MM.1S (cell line): ENCODE results near the gene BIRC3.

Source experiments
- DNase-seq: peaks from one replicate; pipeline ENCODE4 v3.0.0-alpha.2; 2015
- H2AFZ ChIP-seq: fragments of 300-600 bp; sonication (generic); 2 replicates; pipeline ENCODE4 v1.6.0; 2016; ENCODE audit warnings: antibody characterized with exemption, low read length
- H3F3A ChIP-seq: fragments of 300-600 bp; sonication (generic); 2 replicates; pipeline ENCODE4 v1.6.1; 2016; ENCODE audit warnings: mild to moderate bottlenecking, antibody characterized with exemption, low read length, moderate library complexity, mixed read lengths; ENCODE audit not compliant: insufficient read depth
- H3K27ac ChIP-seq: fragments of 300-600 bp; sonication (generic); 2 replicates; pipeline ENCODE4 v1.5.1; 2016; ENCODE audit warnings: mild to moderate bottlenecking, low read length
- H3K27me3 ChIP-seq: fragments of 300-600 bp; sonication (generic); replicated peaks from 2 replicates; pipeline ENCODE4 v1.6.0; 2016; ENCODE audit warnings: low read length; ENCODE audit not compliant: insufficient read depth
- H3K36me3 ChIP-seq: fragments of 300-600 bp; sonication (generic); replicated peaks from 2 replicates; pipeline ENCODE4 v1.6.1; 2016; ENCODE audit warnings: mild to moderate bottlenecking, low read length, mixed read lengths; ENCODE audit not compliant: insufficient read depth
- H3K4me1 ChIP-seq: fragments of 300-600 bp; sonication (generic); 2 replicates; pipeline ENCODE4 v1.6.1; 2016; ENCODE audit warnings: low read length, mixed read lengths
- H3K4me2 ChIP-seq: fragments of 300-600 bp; sonication (generic); 2 replicates; pipeline ENCODE4 v1.6.0; 2016; ENCODE audit warnings: low read depth, low read length
- H3K4me3 ChIP-seq: fragments of 300-600 bp; sonication (generic); 2 replicates; pipeline ENCODE4 v1.5.1; 2016; ENCODE audit warnings: low read length, mixed read lengths
- H3K79me2 ChIP-seq: fragments of 300-600 bp; sonication (generic); 2 replicates; pipeline ENCODE4 v1.6.1; 2016; ENCODE audit warnings: mixed run types, low read length, mixed read lengths
- H3K9ac ChIP-seq: fragments of 300-600 bp; sonication (generic); 2 replicates; pipeline ENCODE4 v1.6.1; 2016; ENCODE audit warnings: low read length, mixed read lengths
- H3K9me2 ChIP-seq: fragments of 300-600 bp; sonication (generic); replicated peaks from 2 replicates; pipeline ENCODE4 v1.6.1; 2016; ENCODE audit warnings: mild to moderate bottlenecking, low read length, mixed read lengths; ENCODE audit not compliant: insufficient read depth
- H3K9me3 ChIP-seq: fragments of 300-600 bp; sonication (generic); replicated peaks from 2 replicates; pipeline ENCODE4 v1.6.1; 2016; ENCODE audit warnings: mild to moderate bottlenecking, low read length, mixed read lengths; ENCODE audit not compliant: insufficient read depth
- H4K20me1 ChIP-seq: fragments of 300-600 bp; sonication (generic); 2 replicates; pipeline ENCODE4 v1.6.1; 2016; ENCODE audit warnings: mild to moderate bottlenecking, low read length, moderate library complexity, mixed read lengths; ENCODE audit not compliant: insufficient read depth
- CTCF ChIP-seq: fragments of 300-600 bp; sonication (generic); IDR thresholded peaks from 2 replicates; pipeline ENCODE4 v1.5.1; 2016; ENCODE audit warnings: antibody characterized with exemption, low read length, mixed read lengths
- EZH2 ChIP-seq: fragments of 300-600 bp; sonication (generic); optimal IDR thresholded peaks from 2 replicates; pipeline ENCODE3; 2017; ENCODE audit warnings: low read depth, mild to moderate bottlenecking, antibody characterized with exemption, low read length, mixed read lengths
- EZH2phosphoT487 ChIP-seq: fragments of 300-600 bp; sonication (generic); IDR thresholded peaks from 2 replicates; pipeline ENCODE4 v1.6.1; 2018; ENCODE audit warnings: antibody characterized with exemption, low read length

BIRC3 gene

GRCh38 chr11:102268985-102269470 lies 48.3 kb upstream of the BIRC3 start:
- H3K4me1 ChIP-seq = peaks cover 12% of the 10 kb centered on the region
- no peaks in the 10 kb centered on the region for H3K79me2 ChIP-seq
- H4K20me1 ChIP-seq = no peaks in the 10 kb centered on the region
- no peaks in the 10 kb centered on the region for H3K27me3 ChIP-seq
- H3K9ac ChIP-seq = peak overlapping the region; percentile 4; the same call in 1 of the 2 replicates
- no peaks in the 10 kb centered on the region for H3K36me3 ChIP-seq
- DNase-seq = no peak
- peak overlapping the region; percentile 63 for H3K4me3 ChIP-seq
- H3K27ac ChIP-seq = no peak overlapping the region
- peak overlapping the region; percentile 92 for H3K4me2 ChIP-seq
- no peaks in the 10 kb centered on the region for H3K9me3 ChIP-seq
- H3F3A ChIP-seq = no peaks in the 10 kb centered on the region
- H3K9me2 ChIP-seq = no peaks in the 10 kb centered on the region
- no peak for TF ChIP-seq CTCF
- TF ChIP-seq EZH2 = no peak
- TF ChIP-seq EZH2phosphoT487 = no peak
- H2AFZ ChIP-seq = peak overlapping the region; percentile 89

- H3K79me2 ChIP-seq = no peaks in the 10 kb centered on the region
- no peaks in the 10 kb centered on the region for H3K36me3 ChIP-seq
- peaks cover 12% of the 10 kb centered on the region for H3K4me1 ChIP-seq
- no peak overlapping the region for H3K9ac ChIP-seq
- H3K27me3 ChIP-seq = no peaks in the 10 kb centered on the region
- no peaks in the 10 kb centered on the region for H4K20me1 ChIP-seq
- no peak for TF ChIP-seq CTCF
- no peak for TF ChIP-seq EZH2
- no peak for TF ChIP-seq EZH2phosphoT487
- no peak for DNase-seq
- H3F3A ChIP-seq = no peaks in the 10 kb centered on the region
- H3K27ac ChIP-seq = no peak overlapping the region
- no peaks in the 10 kb centered on the region for H3K9me2 ChIP-seq
- H3K4me3 ChIP-seq = no peak overlapping the region
- H3K9me3 ChIP-seq = no peaks in the 10 kb centered on the region
- H3K4me2 ChIP-seq = 0 out of 2 replicates have a peak overlapping the region, but pooled peaks have one; percentile 92
- H2AFZ ChIP-seq = no peak overlapping the region
Measured at GRCh38 chr11:102269927-102270326, 47.4 kb upstream of the BIRC3 start.

- TF ChIP-seq EZH2phosphoT487 (no peak), EZH2 (no peak), CTCF (no peak)
- no peak overlapping the region for H2AFZ ChIP-seq
- H3K27ac ChIP-seq = no peak overlapping the region
- no peaks in the 10 kb centered on the region for H3K27me3 ChIP-seq
- no peaks in the 10 kb centered on the region for H3F3A ChIP-seq
- H3K79me2 ChIP-seq = no peaks in the 10 kb centered on the region
- no peak overlapping the region for H3K4me2 ChIP-seq
- H3K9me3 ChIP-seq = no peaks in the 10 kb centered on the region
- H3K4me3 ChIP-seq = no peak overlapping the region
- peaks cover 12% of the 10 kb centered on the region for H3K4me1 ChIP-seq
- H3K9ac ChIP-seq = no peak overlapping the region
- no peaks in the 10 kb centered on the region for H3K36me3 ChIP-seq
- no peaks in the 10 kb centered on the region for H4K20me1 ChIP-seq
- no peaks in the 10 kb centered on the region for H3K9me2 ChIP-seq
- no peak for DNase-seq
Measured at GRCh38 chr11:102272047-102272824, 45.0 kb upstream of the BIRC3 start.
